Gastrocnemius medialis (tissue), 4 donors: ENCODE measurements around the gene MACROD1.

Source experiments
- CTCF ChIP-seq, 5 experiments: fragments of 450-650 bp in 3 of 5; fragments of 200-600 bp in 2 of 5; sonication (generic) in 2 of 5; IDR thresholded peaks in 4 of 5; conservative IDR thresholded peaks in 1 of 5; 1 replicate in 4 of 5; 2 replicates in 1 of 5; pipeline ENCODE4 v1.5.1; 2016 to 2019; ENCODE audit warnings: antibody characterized with exemption in 5 of 5, mild to moderate bottlenecking in 3 of 5, moderate library complexity in 3 of 5
- POLR2A ChIP-seq, 2 donors: fragments of 450-650 bp; IDR thresholded peaks; one replicate each; pipeline ENCODE4 v1.6.1; 2017; ENCODE audit warnings: antibody characterized with exemption in 2 of 2, mild to moderate bottlenecking in 2 of 2, moderate library complexity in 2 of 2

- TF ChIP-seq CTCF (IDR thresholded peaks at IDR 0.05 in 4 of 5, conservative IDR thresholded peaks at IDR 0.05 in 1 of 5): no peak
- TF ChIP-seq POLR2A (IDR thresholded peaks at IDR 0.05): no peak
These were observed 12.3 kb upstream of the MACROD1 start for GRCh38 chr11:64178203-64178602.
